Effector memory CD4-positive, alpha-beta T cell (primary cell): ENCODE data around the gene FAT1.

Experiments used
- DNase-seq, 3 donors: peaks; one replicate each; pipeline ENCODE4 v3.0.0-alpha.2; 2020
- H3K27ac ChIP-seq: 2 replicates; pipeline ENCODE4 v1.7.0; 2013; ENCODE audit warnings: mild to moderate bottlenecking, low read length, moderate library complexity; ENCODE audit not compliant: insufficient read depth, poor library complexity, severe bottlenecking
- H3K27me3 ChIP-seq: replicated peaks from 2 replicates; pipeline ENCODE4 v1.7.0; 2013; ENCODE audit warnings: mild to moderate bottlenecking, low read length; ENCODE audit not compliant: insufficient read depth, control insufficient read depth, poor library complexity, severe bottlenecking
- H3K36me3 ChIP-seq: 2 replicates; pipeline ENCODE4 v1.7.0; 2013; ENCODE audit warnings: mild to moderate bottlenecking, low read length, moderate library complexity; ENCODE audit not compliant: control insufficient read depth, insufficient read depth
- H3K4me1 ChIP-seq: 2 replicates; pipeline ENCODE4 v1.7.0; 2013; ENCODE audit warnings: low read length, mild to moderate bottlenecking; ENCODE audit not compliant: control insufficient read depth, insufficient read depth, poor library complexity, severe bottlenecking
- H3K4me3 ChIP-seq: 2 replicates; pipeline ENCODE4 v1.7.0; 2013; ENCODE audit warnings: low read length, low read depth, mild to moderate bottlenecking; ENCODE audit not compliant: insufficient read depth, poor library complexity, severe bottlenecking
- H3K9me3 ChIP-seq: 2 replicates; pipeline ENCODE4 v1.7.0; 2013; ENCODE audit warnings: mild to moderate bottlenecking, low read length, moderate library complexity; ENCODE audit not compliant: control insufficient read depth

FAT1 gene

GRCh38 chr4:186587416-186588018 is 136.1 kb downstream of the FAT1 start:
- Histone ChIP-seq H3K36me3 (no peaks in the 10 kb centered on the region), H3K4me3 (no peak overlapping the region), H3K27ac (no peak overlapping the region), H3K9me3 (no peaks in the 10 kb centered on the region), H3K27me3 (no peaks in the 10 kb centered on the region), H3K4me1 (no peaks in the 10 kb centered on the region)
- peak in 2 of 3 donors; percentile 9 to 34 for DNase-seq

DNA sequence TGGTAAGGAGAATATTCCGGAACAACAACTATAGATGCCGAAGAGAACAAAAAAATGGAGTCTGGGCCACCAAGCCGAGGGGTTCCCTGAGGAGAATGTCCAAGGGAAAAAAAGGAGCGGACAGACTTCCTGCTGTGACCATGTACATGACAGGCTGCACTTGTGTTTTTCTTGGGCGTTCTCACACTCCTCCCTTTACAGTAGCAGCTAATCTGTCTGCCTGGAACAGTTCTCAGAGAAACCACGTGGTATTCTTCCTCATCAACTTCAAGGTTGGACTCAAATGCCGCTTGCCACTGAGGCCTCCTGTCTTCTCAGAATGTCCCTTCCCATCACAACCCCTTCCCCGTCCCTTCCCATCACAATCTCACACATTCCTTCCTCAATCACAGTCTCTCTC is 137.5 kb downstream of the FAT1 start:
- Histone ChIP-seq H3K4me3 (no peak overlapping the region), H3K36me3 (no peaks in the 10 kb centered on the region), H3K27me3 (no peaks in the 10 kb centered on the region), H3K4me1 (no peaks in the 10 kb centered on the region), H3K9me3 (no peaks in the 10 kb centered on the region), H3K27ac (no peak overlapping the region)
- DNase-seq, result no peak

- Histone ChIP-seq H3K4me1 (no peaks in the 10 kb centered on the region), H3K4me3 (no peak overlapping the region), H3K27ac (no peak overlapping the region), H3K36me3 (no peaks in the 10 kb centered on the region), H3K9me3 (no peaks in the 10 kb centered on the region), H3K27me3 (no peaks in the 10 kb centered on the region)
- no peak for DNase-seq
Observed at GRCh38 chr4:186584912-186585311, 138.7 kb downstream of the FAT1 start.

DNA sequence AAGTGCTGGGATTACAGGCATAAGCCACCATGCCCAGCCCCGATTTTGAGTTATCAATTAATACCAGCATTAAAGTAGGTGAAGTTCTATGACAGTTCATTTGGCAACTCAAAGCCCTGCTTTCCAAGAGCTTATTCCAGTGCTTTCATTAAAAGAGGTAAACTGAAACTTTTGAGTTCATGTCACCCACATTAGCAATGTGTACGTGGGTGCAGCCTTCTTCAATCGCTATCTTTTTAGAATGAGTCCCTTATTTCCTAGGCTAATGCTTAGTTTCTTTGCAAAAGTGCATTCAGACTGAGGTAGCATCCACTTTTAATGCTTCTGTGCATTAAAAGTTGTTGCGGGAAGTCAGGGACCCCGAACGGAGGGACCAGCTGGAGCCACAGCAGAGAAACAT is 142.2 kb downstream of the FAT1 start:
- H3K27ac ChIP-seq, result no peak overlapping the region
- no peak for DNase-seq
- H3K36me3 ChIP-seq, result no peaks in the 10 kb centered on the region
- H3K4me1 ChIP-seq, result no peaks in the 10 kb centered on the region
- no peaks in the 10 kb centered on the region for H3K27me3 ChIP-seq
- no peaks in the 10 kb centered on the region for H3K9me3 ChIP-seq
- no peak overlapping the region for H3K4me3 ChIP-seq

GRCh38 chr4:186580669-186581068 is 143.0 kb downstream of the FAT1 start:
- Histone ChIP-seq H3K4me1 (no peaks in the 10 kb centered on the region), H3K27me3 (no peaks in the 10 kb centered on the region), H3K9me3 (no peaks in the 10 kb centered on the region), H3K4me3 (no peak overlapping the region), H3K27ac (no peak overlapping the region), H3K36me3 (no peaks in the 10 kb centered on the region)
- no peak for DNase-seq

GRCh38 chr4:186570193-186570996 is 153.3 kb downstream of the FAT1 start:
- H3K27ac ChIP-seq, result no peak overlapping the region
- H3K4me3 ChIP-seq, result no peak overlapping the region
- no peak for DNase-seq
- no peaks in the 10 kb centered on the region for H3K27me3 ChIP-seq
- no peaks in the 10 kb centered on the region for H3K36me3 ChIP-seq
- H3K4me1 ChIP-seq, result no peaks in the 10 kb centered on the region
- H3K9me3 ChIP-seq, result no peaks in the 10 kb centered on the region

DNA sequence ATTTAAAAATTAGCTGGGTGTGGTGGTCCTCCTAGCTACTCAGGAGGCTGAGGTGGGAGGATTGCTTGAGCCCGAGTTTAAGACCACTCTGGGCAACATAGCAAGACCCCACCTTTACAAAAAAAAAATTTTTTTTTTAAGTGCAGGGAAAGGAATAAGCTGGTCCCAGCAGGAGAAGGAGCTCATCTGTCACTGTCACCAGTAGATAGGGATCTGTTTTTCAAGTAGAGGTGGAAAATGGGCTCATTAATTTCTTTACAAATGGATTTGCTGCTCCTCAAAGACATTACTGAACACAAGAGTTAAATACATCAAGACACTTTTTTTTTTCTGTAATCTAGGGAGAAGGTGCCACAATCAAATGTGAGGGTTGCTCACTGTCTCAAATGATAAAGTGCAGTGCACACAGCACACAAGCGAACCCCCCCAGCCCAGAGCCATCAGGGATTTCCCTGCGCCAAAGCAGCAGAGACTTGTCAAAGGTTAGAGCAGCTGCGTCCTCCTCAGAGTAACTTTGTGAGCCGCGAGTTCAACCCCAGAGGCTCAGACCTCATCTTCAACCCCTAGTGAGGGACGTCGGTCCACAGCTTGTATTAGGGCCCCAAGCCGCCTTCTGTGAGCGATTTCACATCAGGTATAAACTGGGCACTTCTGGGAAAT is 154.0 kb downstream of the FAT1 start:
- Histone ChIP-seq H3K27ac (no peak overlapping the region), H3K27me3 (no peaks in the 10 kb centered on the region), H3K4me3 (no peak overlapping the region), H3K9me3 (no peaks in the 10 kb centered on the region), H3K4me1 (no peaks in the 10 kb centered on the region), H3K36me3 (no peaks in the 10 kb centered on the region)
- DNase-seq, result no peak

DNA sequence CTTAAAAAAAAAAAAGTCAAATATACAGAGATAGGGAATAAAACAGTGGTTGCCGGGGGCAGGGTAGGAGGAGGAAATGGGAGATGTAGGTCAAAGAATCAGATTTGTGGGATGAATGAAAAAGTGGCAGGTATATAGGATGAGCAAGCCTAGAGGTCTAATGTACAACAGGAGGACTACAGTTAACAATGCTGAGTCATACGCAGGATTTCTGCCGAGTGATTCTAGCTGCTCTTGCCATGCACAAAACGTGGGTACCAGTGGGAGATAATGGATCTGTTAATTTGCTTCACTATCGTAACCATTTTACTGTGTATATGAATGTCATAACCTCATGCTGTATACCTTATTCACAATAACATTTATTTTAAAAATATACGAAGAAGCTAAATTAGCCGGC is 157.6 kb downstream of the FAT1 start:
- no peaks in the 10 kb centered on the region for H3K4me1 ChIP-seq
- H3K27ac ChIP-seq, result no peak overlapping the region
- H3K9me3 ChIP-seq, result no peaks in the 10 kb centered on the region
- no peak for DNase-seq
- H3K27me3 ChIP-seq, result no peaks in the 10 kb centered on the region
- no peak overlapping the region for H3K4me3 ChIP-seq
- H3K36me3 ChIP-seq, result no peaks in the 10 kb centered on the region

DNA sequence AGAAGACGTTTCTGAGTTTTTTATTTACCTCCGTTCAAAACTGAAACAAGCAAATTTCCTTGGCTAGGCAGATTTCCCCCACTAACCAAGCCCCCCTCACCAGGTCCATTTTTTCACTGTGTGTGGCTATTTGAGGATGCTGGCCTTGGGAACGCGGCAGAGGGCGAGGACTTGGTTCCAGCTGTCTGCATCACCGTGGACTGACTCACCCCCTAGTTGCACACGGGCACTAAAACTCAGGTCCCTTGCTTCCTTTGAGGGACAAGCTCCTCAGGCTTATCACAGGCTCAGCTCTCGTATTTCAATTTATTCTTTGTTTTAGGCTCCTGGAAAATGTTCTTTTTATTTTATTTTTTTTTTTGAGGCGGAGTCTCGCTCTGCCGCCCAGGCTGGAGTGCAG is 159.9 kb downstream of the FAT1 start:
- H3K27me3 ChIP-seq, result no peaks in the 10 kb centered on the region
- no peak overlapping the region for H3K27ac ChIP-seq
- no peaks in the 10 kb centered on the region for H3K36me3 ChIP-seq
- no peaks in the 10 kb centered on the region for H3K9me3 ChIP-seq
- DNase-seq, result no peak
- no peak overlapping the region for H3K4me3 ChIP-seq
- no peaks in the 10 kb centered on the region for H3K4me1 ChIP-seq

GRCh38 chr4:186561748-186562147 is 161.9 kb downstream of the FAT1 start:
- no peak for DNase-seq
- Histone ChIP-seq H3K9me3 (no peaks in the 10 kb centered on the region), H3K4me1 (no peaks in the 10 kb centered on the region), H3K27ac (no peak overlapping the region), H3K27me3 (no peaks in the 10 kb centered on the region), H3K4me3 (no peak overlapping the region), H3K36me3 (no peaks in the 10 kb centered on the region)
